Measurements from ENCODE around the gene CAMK1D.
A peak's percentile ranks its signal among the peaks of the same experiment; 100 is the strongest.
"Not testable (repeated sequence)": the region's sequence is repeated elsewhere in the genome, so short reads cannot be mapped to it uniquely, and the experiment has no call there.

Gene CAMK1D

GRCh38 chr10:12542133-12542670, 192.9 kb downstream of the CAMK1D start:
- H3K4me3 ChIP-seq (ENCODE audit: low read depth, low read length): no peak overlapping the region
- TF ChIP-seq, protein P1, sequence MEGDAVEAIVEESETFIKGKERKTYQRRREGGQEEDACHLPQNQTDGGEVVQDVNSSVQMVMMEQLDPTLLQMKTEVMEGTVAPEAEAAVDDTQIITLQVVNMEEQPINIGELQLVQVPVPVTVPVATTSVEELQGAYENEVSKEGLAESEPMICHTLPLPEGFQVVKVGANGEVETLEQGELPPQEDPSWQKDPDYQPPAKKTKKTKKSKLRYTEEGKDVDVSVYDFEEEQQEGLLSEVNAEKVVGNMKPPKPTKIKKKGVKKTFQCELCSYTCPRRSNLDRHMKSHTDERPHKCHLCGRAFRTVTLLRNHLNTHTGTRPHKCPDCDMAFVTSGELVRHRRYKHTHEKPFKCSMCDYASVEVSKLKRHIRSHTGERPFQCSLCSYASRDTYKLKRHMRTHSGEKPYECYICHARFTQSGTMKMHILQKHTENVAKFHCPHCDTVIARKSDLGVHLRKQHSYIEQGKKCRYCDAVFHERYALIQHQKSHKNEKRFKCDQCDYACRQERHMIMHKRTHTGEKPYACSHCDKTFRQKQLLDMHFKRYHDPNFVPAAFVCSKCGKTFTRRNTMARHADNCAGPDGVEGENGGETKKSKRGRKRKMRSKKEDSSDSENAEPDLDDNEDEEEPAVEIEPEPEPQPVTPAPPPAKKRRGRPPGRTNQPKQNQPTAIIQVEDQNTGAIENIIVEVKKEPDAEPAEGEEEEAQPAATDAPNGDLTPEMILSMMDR (IDR thresholded peaks at IDR 0.05; ENCODE audit: control insufficient read depth, extremely low read depth, insufficient read depth): no peak
- DNase-seq (ENCODE audit: low read depth): no peak

GRCh38 chr10:12543589-12543988, 194.2 kb downstream of the CAMK1D start:
- TF ChIP-seq, protein P1 (IDR thresholded peaks at IDR 0.05; ENCODE audit: control insufficient read depth, extremely low read depth, insufficient read depth): no peak
- H3K4me3 ChIP-seq (ENCODE audit: low read depth, low read length): no peak overlapping the region
- DNase-seq (ENCODE audit: low read depth): no peak

GRCh38 chr10:12546160-12546802, 196.9 kb downstream of the CAMK1D start:
- H3K4me3 ChIP-seq (ENCODE audit: low read depth, low read length); DNase-seq (ENCODE audit: low read depth): not testable (repeated sequence)

- no peak for DNase-seq (ENCODE audit: low read depth)
- TF ChIP-seq, protein P1 (IDR thresholded peaks at IDR 0.05; ENCODE audit: control insufficient read depth, extremely low read depth, insufficient read depth): no peak
- H3K4me3 ChIP-seq (ENCODE audit: low read depth, low read length): no peak overlapping the region
Measured at GRCh38 chr10:12547301-12547771, 198.0 kb downstream of the CAMK1D start.

DNA sequence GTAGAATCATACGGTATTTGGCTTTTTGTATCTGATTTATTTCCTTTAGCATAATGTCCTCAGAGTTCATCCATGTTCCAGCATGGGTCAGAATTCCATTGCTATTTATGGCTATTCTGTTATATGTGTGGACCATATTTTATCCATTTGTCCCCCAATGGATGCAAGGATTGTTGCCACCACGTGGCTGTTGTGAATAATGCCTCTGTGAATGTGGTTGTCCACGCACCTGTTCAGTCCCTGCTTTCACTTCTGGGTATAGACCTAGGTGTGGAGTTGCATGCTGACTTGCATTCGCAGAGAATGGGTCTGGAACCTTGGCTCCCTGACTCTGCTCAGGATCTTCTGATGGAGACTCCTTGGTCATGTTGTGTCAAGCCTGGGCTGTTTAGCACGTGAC, 199.9 kb downstream of the CAMK1D start:
- no peak for DNase-seq (ENCODE audit: low read depth)
- H3K4me3 ChIP-seq (ENCODE audit: low read depth, low read length): no peak overlapping the region
- TF ChIP-seq, protein P1 (IDR thresholded peaks at IDR 0.05; ENCODE audit: control insufficient read depth, extremely low read depth, insufficient read depth): peak; percentile 23; the same call in 1 of the 2 replicates

- DNase-seq (ENCODE audit: low read depth): no peak
- H3K4me3 ChIP-seq (ENCODE audit: low read depth, low read length): no peak overlapping the region
- TF ChIP-seq, protein P1 (IDR thresholded peaks at IDR 0.05; ENCODE audit: control insufficient read depth, extremely low read depth, insufficient read depth): no peak
Measured at GRCh38 chr10:12550994-12551393, 201.6 kb downstream of the CAMK1D start.

DNA sequence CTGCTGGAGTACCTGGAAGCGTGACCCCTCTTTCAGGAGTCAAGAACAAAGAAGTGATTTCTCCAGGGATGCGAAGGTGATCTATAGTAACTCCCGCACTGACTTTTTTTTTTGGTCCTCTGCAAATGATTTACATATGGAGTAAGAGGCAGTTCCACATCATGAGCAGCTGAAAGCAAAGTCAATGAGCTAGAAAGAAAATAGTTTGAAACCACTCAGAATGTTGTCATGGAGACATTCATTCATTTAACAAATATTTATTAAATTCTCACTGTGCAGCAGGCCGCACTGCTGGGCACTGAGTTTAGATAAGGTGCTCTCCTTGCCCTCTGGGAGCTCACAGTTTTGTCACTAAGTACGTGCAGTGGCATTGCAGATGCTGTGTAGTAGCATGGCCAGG, 206.7 kb downstream of the CAMK1D start:
- TF ChIP-seq, protein P1 (IDR thresholded peaks at IDR 0.05; ENCODE audit: control insufficient read depth, extremely low read depth, insufficient read depth): no peak
- no peak overlapping the region for H3K4me3 ChIP-seq (ENCODE audit: low read depth, low read length)
- no peak for DNase-seq (ENCODE audit: low read depth)
